ENCODE data around the gene SAMD10. TPM values are rescaled to one million over a fixed set of nuclear protein-coding genes. Genes with fewer than 3 reads are reported as not detected.

The SAMD10 gene
- total and polyA plus RNA-seq, 4 donors = 0.74 to 3.4 (median 2.1) TPM

GRCh38 chr20:64005394-64005793, 26.0 kb upstream of the SAMD10 start:
- TF ChIP-seq HNF4G (IDR thresholded peaks at IDR 0.05) (no peak), RXRA (IDR thresholded peaks at IDR 0.05) (peak in 1 of 2 donors; percentile 31), HNF4A (conservative IDR thresholded peaks at IDR 0.05) (peak in 1 of 2 donors; percentile 16)
- H3K27ac ChIP-seq (ENCODE audit: low read depth in 1 of 2, low read length in 2 of 2) = no peak overlapping the region
- H3K27me3 ChIP-seq (ENCODE audit: control insufficient read depth in 4 of 4, insufficient read depth in 4 of 4, low read length in 3 of 4) = no peaks in the 10 kb centered on the region
- H3K9ac ChIP-seq (ENCODE audit: low read depth in 1 of 2, low read length in 2 of 2) = no peak overlapping the region
- H3K4me1 ChIP-seq (ENCODE audit: control insufficient read depth in 4 of 4, insufficient read depth in 4 of 4, low read length in 3 of 4) = no peaks in the 10 kb centered on the region
- H3K4me3 ChIP-seq (ENCODE audit: low read depth in 1 of 3, low read length in 3 of 3) = no peak overlapping the region
- WGBS = 77% methylated on average over 6 of the region's 6 CpGs
- peaks cover 12 to 66% (median 47%) of the 10 kb centered on the region in 4 donors for H3K36me3 ChIP-seq (ENCODE audit: control insufficient read depth in 4 of 4, insufficient read depth in 3 of 4, low read depth in 1 of 4, low read length in 3 of 4)
- H3K9me3 ChIP-seq (ENCODE audit: control insufficient read depth in 4 of 4, low read length in 3 of 4) = no peaks in the 10 kb centered on the region
- DNase-seq (ENCODE audit: low spot score) = no peak

DNA sequence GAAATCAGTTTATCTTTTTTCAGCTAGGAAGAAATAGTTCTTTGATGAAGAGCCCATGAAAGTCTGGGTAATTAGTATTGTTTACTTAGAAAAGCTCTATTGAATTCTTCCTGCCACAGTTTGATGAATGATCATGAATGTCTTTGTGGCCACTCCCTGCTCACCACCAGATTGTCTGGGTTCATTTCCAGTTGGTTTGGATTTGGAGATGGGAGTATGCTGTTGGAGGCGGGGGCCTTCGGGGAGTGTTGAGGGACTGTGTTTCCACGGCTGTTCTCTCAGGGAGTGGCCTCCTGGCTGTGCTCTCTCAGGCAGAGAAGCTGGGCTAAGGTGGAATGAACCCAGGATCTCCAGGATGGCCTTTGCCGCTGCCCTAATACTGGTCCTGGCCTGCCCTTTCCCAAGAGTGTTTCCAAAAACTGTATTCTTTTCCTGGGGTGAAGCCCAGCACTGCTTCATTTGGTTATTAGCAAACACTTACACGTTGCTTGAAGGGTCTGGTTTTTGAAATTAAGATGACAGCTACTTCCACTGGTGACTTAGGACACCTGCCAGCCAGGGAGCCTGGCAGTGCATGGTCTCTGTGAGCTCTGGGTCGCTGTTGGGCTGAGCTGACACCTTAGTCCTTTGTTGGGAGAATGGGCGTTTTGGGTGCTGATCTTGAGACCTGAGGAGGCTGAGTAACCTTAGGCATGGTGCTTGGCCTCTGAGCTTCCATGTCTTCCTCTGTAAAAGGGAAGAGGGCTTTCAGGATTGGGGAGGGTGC, 24.7 kb upstream of the SAMD10 start:
- TF ChIP-seq, protein P1, sequence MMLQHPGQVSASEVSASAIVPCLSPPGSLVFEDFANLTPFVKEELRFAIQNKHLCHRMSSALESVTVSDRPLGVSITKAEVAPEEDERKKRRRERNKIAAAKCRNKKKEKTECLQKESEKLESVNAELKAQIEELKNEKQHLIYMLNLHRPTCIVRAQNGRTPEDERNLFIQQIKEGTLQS (IDR thresholded peaks at IDR 0.05) = no peak
- TF ChIP-seq EGR1 (IDR thresholded peaks at IDR 0.05; ENCODE audit: low read depth in 2 of 2) (no peak), RXRA (IDR thresholded peaks at IDR 0.05) (no peak), FOXA2 (IDR thresholded peaks at IDR 0.05) (no peak), YY1 (IDR thresholded peaks at IDR 0.05) (no peak), HNF4A (conservative IDR thresholded peaks at IDR 0.05) (no peak), TAF1 (conservative IDR thresholded peaks at IDR 0.05) (no peak), JUND (IDR thresholded peaks at IDR 0.05) (no peak), FOXA1 (IDR thresholded peaks at IDR 0.05) (no peak), RAD21 (IDR thresholded peaks at IDR 0.05) (no peak), ZBTB33 (IDR thresholded peaks at IDR 0.05) (no peak), GABPA (IDR thresholded peaks at IDR 0.05 in 1 of 2, conservative IDR thresholded peaks at IDR 0.05 in 1 of 2) (no peak), HNF4G (IDR thresholded peaks at IDR 0.05) (no peak), SP1 (IDR thresholded peaks at IDR 0.05) (no peak)
- TF ChIP-seq, protein P2, sequence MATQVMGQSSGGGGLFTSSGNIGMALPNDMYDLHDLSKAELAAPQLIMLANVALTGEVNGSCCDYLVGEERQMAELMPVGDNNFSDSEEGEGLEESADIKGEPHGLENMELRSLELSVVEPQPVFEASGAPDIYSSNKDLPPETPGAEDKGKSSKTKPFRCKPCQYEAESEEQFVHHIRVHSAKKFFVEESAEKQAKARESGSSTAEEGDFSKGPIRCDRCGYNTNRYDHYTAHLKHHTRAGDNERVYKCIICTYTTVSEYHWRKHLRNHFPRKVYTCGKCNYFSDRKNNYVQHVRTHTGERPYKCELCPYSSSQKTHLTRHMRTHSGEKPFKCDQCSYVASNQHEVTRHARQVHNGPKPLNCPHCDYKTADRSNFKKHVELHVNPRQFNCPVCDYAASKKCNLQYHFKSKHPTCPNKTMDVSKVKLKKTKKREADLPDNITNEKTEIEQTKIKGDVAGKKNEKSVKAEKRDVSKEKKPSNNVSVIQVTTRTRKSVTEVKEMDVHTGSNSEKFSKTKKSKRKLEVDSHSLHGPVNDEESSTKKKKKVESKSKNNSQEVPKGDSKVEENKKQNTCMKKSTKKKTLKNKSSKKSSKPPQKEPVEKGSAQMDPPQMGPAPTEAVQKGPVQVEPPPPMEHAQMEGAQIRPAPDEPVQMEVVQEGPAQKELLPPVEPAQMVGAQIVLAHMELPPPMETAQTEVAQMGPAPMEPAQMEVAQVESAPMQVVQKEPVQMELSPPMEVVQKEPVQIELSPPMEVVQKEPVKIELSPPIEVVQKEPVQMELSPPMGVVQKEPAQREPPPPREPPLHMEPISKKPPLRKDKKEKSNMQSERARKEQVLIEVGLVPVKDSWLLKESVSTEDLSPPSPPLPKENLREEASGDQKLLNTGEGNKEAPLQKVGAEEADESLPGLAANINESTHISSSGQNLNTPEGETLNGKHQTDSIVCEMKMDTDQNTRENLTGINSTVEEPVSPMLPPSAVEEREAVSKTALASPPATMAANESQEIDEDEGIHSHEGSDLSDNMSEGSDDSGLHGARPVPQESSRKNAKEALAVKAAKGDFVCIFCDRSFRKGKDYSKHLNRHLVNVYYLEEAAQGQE (IDR thresholded peaks at IDR 0.05) = no peak
- TF ChIP-seq, protein P3, sequence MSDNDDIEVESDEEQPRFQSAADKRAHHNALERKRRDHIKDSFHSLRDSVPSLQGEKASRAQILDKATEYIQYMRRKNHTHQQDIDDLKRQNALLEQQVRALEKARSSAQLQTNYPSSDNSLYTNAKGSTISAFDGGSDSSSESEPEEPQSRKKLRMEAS (IDR thresholded peaks at IDR 0.05) = no peak
- no peak for DNase-seq (ENCODE audit: low spot score)
- H3K27ac ChIP-seq (ENCODE audit: low read depth in 1 of 2, low read length in 2 of 2) = no peak overlapping the region

More for the DNA sequence above, 24.7 kb upstream of the SAMD10 start:
- Histone ChIP-seq H3K9ac (ENCODE audit: low read depth in 1 of 2, low read length in 2 of 2) (no peak overlapping the region), H3K36me3 (ENCODE audit: control insufficient read depth in 4 of 4, insufficient read depth in 3 of 4, low read depth in 1 of 4, low read length in 3 of 4) (peaks cover 17 to 73% (median 52%) of the 10 kb centered on the region in 4 donors), H3K9me3 (ENCODE audit: control insufficient read depth in 4 of 4, low read length in 3 of 4) (no peaks in the 10 kb centered on the region), H3K4me3 (ENCODE audit: low read depth in 1 of 3, low read length in 3 of 3) (no peak overlapping the region), H3K4me1 (ENCODE audit: control insufficient read depth in 4 of 4, insufficient read depth in 4 of 4, low read length in 3 of 4) (no peaks in the 10 kb centered on the region), H3K27me3 (ENCODE audit: control insufficient read depth in 4 of 4, insufficient read depth in 4 of 4, low read length in 3 of 4) (no peaks in the 10 kb centered on the region)
- WGBS = 92% methylated on average over 7 of the region's 7 CpGs
